Suppressor macrophage (primary cell): ENCODE results near the gene TF.
A peak's percentile ranks its signal among the peaks of the same experiment; 100 is the strongest.

ENCODE experiments used
- DNase-seq, 4 experiments: peaks; one replicate each; pipeline ENCODE4 v3.0.0-alpha.2; 2020 to 2022

The TF gene

GRCh38 chr3:133837487-133838295 lies 91.5 kb downstream of the TF start:
- no peak for DNase-seq

GRCh38 chr3:133838296-133838789 lies 92.2 kb downstream of the TF start:
- DNase-seq = no peak

- DNase-seq = no peak
Observed at GRCh38 chr3:133838916-133839800, 93.0 kb downstream of the TF start.

GRCh38 chr3:133840055-133840737 lies 94.0 kb downstream of the TF start:
- no peak for DNase-seq

GRCh38 chr3:133840767-133841166 lies 94.6 kb downstream of the TF start:
- no peak for DNase-seq

- no peak for DNase-seq
Observed at GRCh38 chr3:133841196-133841595, 95.0 kb downstream of the TF start.

- no peak for DNase-seq
Observed at GRCh38 chr3:133842158-133842557, 96.0 kb downstream of the TF start.

GRCh38 chr3:133843634-133844033 lies 97.4 kb downstream of the TF start:
- peak in 2 of 4 experiments; percentile 13 to 14 for DNase-seq

GRCh38 chr3:133845127-133845526 lies 98.9 kb downstream of the TF start:
- DNase-seq = no peak
